ENCODE results near the gene ZDHHC13. TPM values are rescaled to one million over a fixed set of nuclear protein-coding genes. Genes with fewer than 3 reads are reported as not detected.

The ZDHHC13 gene
- total and polyA plus RNA-seq, 9 of the 15 experiments (the other 6 are each of a cell fraction or from before 2014, with no cell fraction given), result 4.7 to 18.6 (median 10.0) TPM

DNA sequence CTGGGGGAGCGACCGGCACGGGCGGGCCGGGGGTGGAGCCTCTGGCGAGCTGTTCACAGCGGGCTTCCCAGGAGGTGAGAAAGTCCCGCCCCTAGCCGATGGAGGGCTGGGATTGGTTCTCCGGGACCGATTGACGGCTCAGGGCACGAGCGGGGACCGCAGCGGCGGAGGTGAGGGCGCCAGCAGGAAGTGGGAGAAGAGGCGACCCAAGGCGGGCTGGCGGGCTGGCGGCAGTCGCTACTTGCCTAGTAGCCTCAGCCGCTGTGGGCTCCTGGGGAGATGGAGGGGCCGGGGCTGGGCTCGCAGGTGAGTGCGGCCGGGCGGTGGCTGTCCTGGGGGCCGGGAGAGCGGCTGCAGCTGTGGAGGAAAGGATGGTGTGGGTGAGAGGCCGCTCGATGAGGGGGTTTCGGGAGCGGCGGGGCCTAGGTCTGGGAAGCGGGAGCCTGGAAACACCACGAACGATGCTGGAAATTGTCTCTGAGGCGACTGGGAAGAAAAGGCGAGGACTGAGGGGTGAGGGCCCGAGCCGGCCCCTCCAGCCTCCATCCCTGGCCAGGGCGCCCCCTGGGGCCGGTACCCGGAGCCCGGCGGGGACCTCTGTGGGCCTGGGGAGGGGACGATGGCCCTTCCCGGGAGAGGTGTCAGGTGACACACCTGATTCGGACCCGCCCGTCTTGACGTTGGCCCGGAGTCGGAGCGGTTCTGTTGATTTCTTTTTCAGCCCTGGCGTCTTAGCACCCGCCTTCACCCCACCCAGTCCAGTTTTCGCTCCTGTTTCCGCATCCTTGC, at the start of gene ZDHHC13 (continued):
- TF ChIP-seq ZNF584 (CRISPR knock-in tag; IDR thresholded peaks at IDR 0.05; ENCODE audit: low read depth), result no peak
- TF ChIP-seq ATF7 (IDR thresholded peaks at IDR 0.05), result peak; percentile 51; the same call in 1 of the 2 replicates
- TF ChIP-seq ARID1B (IDR thresholded peaks at IDR 0.05), result no peak; the same call in 1 of the 2 replicates
- TF ChIP-seq ELF4 (CRISPR knock-in tag; IDR thresholded peaks at IDR 0.05), result no peak
- peak in 1 of 2 experiments; percentile 74; a peak in 2 of 4 replicates for TF ChIP-seq RCOR1 (IDR thresholded peaks at IDR 0.05; ENCODE audit: borderline replicate concordance in 1 of 2, low read depth in 2 of 2, low read length in 2 of 2)
- TF ChIP-seq XRCC5 (IDR thresholded peaks at IDR 0.05; ENCODE audit: low read depth, low read length), result no peak
- TF ChIP-seq BHLHE40 (IDR thresholded peaks at IDR 0.05; ENCODE audit: low read length), result peak; percentile 93
- no peak for TF ChIP-seq ZNF24 (IDR thresholded peaks at IDR 0.05)
- peak; percentile 63 for TF ChIP-seq ASH1L (IDR thresholded peaks at IDR 0.05; ENCODE audit: borderline replicate concordance, low read depth, partially characterized antibody)
- TF ChIP-seq CHD4 (IDR thresholded peaks at IDR 0.05; ENCODE audit: insufficient read depth, insufficient replicate concordance, low read depth, low read length, poor library complexity, severe bottlenecking), result no peak
- TF ChIP-seq HEY1 (CRISPR knock-in tag; IDR thresholded peaks at IDR 0.05; ENCODE audit: borderline replicate concordance), result no peak
- TF ChIP-seq CBX3 (IDR thresholded peaks at IDR 0.05; ENCODE audit: borderline replicate concordance in 1 of 2, low read length in 2 of 2), result no peak
- no peak for TF ChIP-seq NBN (IDR thresholded peaks at IDR 0.05; ENCODE audit: low read depth)
- TF ChIP-seq, protein P1, sequence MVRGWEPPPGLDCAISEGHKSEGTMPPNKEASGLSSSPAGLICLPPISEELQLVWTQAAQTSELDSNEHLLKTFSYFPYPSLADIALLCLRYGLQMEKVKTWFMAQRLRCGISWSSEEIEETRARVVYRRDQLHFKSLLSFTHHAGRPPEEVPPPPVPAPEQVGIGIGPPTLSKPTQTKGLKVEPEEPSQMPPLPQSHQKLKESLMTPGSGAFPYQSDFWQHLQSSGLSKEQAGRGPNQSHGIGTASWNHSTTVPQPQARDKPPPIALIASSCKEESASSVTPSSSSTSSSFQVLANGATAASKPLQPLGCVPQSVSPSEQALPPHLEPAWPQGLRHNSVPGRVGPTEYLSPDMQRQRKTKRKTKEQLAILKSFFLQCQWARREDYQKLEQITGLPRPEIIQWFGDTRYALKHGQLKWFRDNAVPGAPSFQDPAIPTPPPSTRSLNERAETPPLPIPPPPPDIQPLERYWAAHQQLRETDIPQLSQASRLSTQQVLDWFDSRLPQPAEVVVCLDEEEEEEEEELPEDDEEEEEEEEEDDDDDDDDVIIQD (CRISPR knock-in tag; IDR thresholded peaks at IDR 0.05), result no peak
- no peak for TF ChIP-seq EGR1 (conservative IDR thresholded peaks at IDR 0.05)
- peak; percentile 57; the same call in 1 of the 2 replicates for TF ChIP-seq ETV1 (tag; conservative IDR thresholded peaks at IDR 0.05; ENCODE audit: low read depth)
- peak; percentile 90 for TF ChIP-seq POLR2G (IDR thresholded peaks at IDR 0.05; ENCODE audit: low read depth, low read length)
- TF ChIP-seq MCM5 (IDR thresholded peaks at IDR 0.05; ENCODE audit: low read depth), result no peak
- no peak for TF ChIP-seq KLF1 (tag; IDR thresholded peaks at IDR 0.05)
- peak; percentile 91 for TF ChIP-seq PHF20 (IDR thresholded peaks at IDR 0.05; ENCODE audit: partially characterized antibody)
- peak; percentile 49; the same call in 1 of the 2 replicates for TF ChIP-seq CREM (IDR thresholded peaks at IDR 0.05; ENCODE audit: low read depth)
- TF ChIP-seq ZNF324 (CRISPR knock-in tag; IDR thresholded peaks at IDR 0.05), result no peak
- no peak for TF ChIP-seq TAF15 (IDR thresholded peaks at IDR 0.05; ENCODE audit: low read depth, low read length)
- TF ChIP-seq TAL1 (IDR thresholded peaks at IDR 0.05), result no peak
- TF ChIP-seq, protein P2, sequence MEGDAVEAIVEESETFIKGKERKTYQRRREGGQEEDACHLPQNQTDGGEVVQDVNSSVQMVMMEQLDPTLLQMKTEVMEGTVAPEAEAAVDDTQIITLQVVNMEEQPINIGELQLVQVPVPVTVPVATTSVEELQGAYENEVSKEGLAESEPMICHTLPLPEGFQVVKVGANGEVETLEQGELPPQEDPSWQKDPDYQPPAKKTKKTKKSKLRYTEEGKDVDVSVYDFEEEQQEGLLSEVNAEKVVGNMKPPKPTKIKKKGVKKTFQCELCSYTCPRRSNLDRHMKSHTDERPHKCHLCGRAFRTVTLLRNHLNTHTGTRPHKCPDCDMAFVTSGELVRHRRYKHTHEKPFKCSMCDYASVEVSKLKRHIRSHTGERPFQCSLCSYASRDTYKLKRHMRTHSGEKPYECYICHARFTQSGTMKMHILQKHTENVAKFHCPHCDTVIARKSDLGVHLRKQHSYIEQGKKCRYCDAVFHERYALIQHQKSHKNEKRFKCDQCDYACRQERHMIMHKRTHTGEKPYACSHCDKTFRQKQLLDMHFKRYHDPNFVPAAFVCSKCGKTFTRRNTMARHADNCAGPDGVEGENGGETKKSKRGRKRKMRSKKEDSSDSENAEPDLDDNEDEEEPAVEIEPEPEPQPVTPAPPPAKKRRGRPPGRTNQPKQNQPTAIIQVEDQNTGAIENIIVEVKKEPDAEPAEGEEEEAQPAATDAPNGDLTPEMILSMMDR (IDR thresholded peaks at IDR 0.05 in 2 of 3, conservative IDR thresholded peaks at IDR 0.05 in 1 of 3; ENCODE audit: insufficient read depth in 2 of 3, low read depth in 1 of 3, low read length in 3 of 3), result peak; percentile 35 to 55 (median 53); a peak in 5 of 6 replicates
- no peak for TF ChIP-seq BACH1 (tag; IDR thresholded peaks at IDR 0.05)
- TF ChIP-seq HNRNPK (IDR thresholded peaks at IDR 0.05; ENCODE audit: low read depth, low read length, poor library complexity, severe bottlenecking), result no peak
- TF ChIP-seq ZC3H11A (IDR thresholded peaks at IDR 0.05; ENCODE audit: low read depth, low read length), result no peak

Measured in K562 (cell line).